HEK293T (cell line): ENCODE results near the gene PAF1.

ENCODE experiments used
- BHLHE40 ChIP-seq: fragments of 450-650 bp; IDR thresholded peaks from 2 replicates; pipeline ENCODE4 v1.6.1; 2016; ENCODE audit warnings: mild to moderate bottlenecking, moderate library complexity, borderline replicate concordance
- CTBP1 ChIP-seq: fragments of 450-650 bp; IDR thresholded peaks from 2 replicates; pipeline ENCODE4 v1.6.1; 2016; ENCODE audit warnings: borderline replicate concordance
- ELF4 ChIP-seq: fragments of 450-650 bp; IDR thresholded peaks from 2 replicates; pipeline ENCODE4 v1.6.1; 2017; ENCODE audit warnings: antibody characterized with exemption
- FOXA1 ChIP-seq: fragments of 450-650 bp; IDR thresholded peaks from 2 replicates; pipeline ENCODE4 v1.6.1; 2016; ENCODE audit warnings: mild to moderate bottlenecking
- FOXK2 ChIP-seq: fragments of 450-650 bp; IDR thresholded peaks from 2 replicates; pipeline ENCODE4 v1.6.1; 2016; ENCODE audit warnings: mild to moderate bottlenecking
- FOXM1 ChIP-seq: fragments of 450-650 bp; IDR thresholded peaks from 2 replicates; pipeline ENCODE4 v1.6.1; 2017; ENCODE audit warnings: mild to moderate bottlenecking, borderline replicate concordance
- HDGF ChIP-seq: fragments of 450-650 bp; IDR thresholded peaks from 2 replicates; pipeline ENCODE4 v1.6.1; 2017; ENCODE audit warnings: antibody characterized with exemption, borderline replicate concordance
- LEF1 ChIP-seq: fragments of 450-650 bp; IDR thresholded peaks from 2 replicates; pipeline ENCODE4 v1.6.1; 2017; ENCODE audit warnings: mild to moderate bottlenecking, borderline replicate concordance
- NFRKB ChIP-seq: fragments of 450-650 bp; IDR thresholded peaks from 2 replicates; pipeline ENCODE4 v1.6.1; 2016; ENCODE audit warnings: mild to moderate bottlenecking, moderate library complexity
- SP1 ChIP-seq: fragments of 450-650 bp; IDR thresholded peaks from 2 replicates; pipeline ENCODE4 v1.6.1; 2017
- ZNF384 ChIP-seq: fragments of 450-650 bp; IDR thresholded peaks from 2 replicates; pipeline ENCODE4 v1.6.1; 2016

GRCh38 chr19:39336483-39336882, 54.4 kb downstream of the PAF1 start:
- TF ChIP-seq SP1 (no peak), FOXM1 (no peak), HDGF (no peak), CTBP1 (no peak), FOXK2 (no peak), NFRKB (no peak), FOXA1 (no peak), LEF1 (no peak), BHLHE40 (no peak), ZNF384 (no peak), ELF4 (no peak)
